ENCODE measurements around the gene AMPH.

DNA sequence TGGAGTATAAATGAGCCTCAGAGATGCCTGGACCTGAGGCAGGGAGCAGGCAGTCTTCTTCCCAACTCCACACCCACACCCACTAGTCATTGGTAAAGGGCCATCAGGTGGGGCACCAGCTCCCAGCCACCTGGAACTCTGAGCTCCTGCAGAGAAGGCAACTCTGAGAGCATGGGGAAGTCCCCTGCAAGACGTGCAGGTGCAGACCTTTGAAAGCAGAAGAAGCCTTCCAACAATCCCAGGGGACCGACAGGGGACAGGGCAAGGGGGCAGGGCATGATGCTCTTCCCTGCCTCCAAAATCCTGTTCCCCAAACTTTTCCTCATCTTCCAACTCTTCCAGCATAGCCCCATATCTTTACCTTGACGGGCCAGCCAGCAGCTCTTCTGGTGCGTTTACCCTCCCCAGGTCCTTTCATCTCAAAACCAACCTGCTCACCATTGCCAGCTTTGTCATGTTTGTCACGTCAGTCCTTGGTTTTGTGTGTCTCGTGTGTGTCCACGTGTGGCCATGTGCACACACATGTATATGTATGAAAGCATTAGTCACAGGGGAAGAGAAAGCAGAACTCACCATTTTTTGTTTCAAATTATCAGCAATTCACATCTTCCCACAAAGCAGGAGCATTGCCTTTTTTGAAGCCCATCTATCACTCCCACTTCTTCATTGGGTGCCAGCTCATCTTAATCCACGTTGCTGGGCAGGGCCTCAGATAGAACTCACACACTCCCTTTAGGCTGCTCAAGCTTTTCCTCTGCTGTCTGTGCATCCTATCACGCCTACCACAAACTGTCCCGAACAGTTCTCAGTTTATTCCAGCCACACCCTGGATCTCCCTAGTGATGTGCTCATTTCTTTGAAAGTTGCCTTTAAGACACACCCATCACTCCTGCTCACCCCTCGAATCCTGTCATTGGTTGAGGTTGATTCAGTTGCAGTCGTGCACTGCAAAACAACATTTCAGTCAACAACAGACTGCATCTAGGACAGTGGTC, 41.0 kb upstream of the AMPH start:
- TF ChIP-seq, protein P1, sequence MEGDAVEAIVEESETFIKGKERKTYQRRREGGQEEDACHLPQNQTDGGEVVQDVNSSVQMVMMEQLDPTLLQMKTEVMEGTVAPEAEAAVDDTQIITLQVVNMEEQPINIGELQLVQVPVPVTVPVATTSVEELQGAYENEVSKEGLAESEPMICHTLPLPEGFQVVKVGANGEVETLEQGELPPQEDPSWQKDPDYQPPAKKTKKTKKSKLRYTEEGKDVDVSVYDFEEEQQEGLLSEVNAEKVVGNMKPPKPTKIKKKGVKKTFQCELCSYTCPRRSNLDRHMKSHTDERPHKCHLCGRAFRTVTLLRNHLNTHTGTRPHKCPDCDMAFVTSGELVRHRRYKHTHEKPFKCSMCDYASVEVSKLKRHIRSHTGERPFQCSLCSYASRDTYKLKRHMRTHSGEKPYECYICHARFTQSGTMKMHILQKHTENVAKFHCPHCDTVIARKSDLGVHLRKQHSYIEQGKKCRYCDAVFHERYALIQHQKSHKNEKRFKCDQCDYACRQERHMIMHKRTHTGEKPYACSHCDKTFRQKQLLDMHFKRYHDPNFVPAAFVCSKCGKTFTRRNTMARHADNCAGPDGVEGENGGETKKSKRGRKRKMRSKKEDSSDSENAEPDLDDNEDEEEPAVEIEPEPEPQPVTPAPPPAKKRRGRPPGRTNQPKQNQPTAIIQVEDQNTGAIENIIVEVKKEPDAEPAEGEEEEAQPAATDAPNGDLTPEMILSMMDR (IDR thresholded peaks at IDR 0.05), result no peak
- TF ChIP-seq POLR2A (IDR thresholded peaks at IDR 0.05), result no peak

All from tibial nerve (tissue), 3 donors.